IMR-90 (cell line): ENCODE measurements around the gene ERN1. TPM values are rescaled to one million over a fixed set of nuclear protein-coding genes. Genes with fewer than 3 reads are reported as not detected.

Source experiments
- ATAC-seq: fragments of 200-7000 bp; cut with Tn5 transposase; 2 replicates; pipeline ENCODE4 v1.9.1; 2020; ENCODE audit warnings: low read depth, mild to moderate bottlenecking, moderate library complexity
- BruUV-seq: library from RNA; stranded (reverse); fragments of 400-500 nt; replicated peaks from 2 replicates; lab custom pipeline; 2021; lab: Mats Ljungman, UMichigan
- CTCF ChIA-PET: fragments of 300-600 bp; formaldehyde crosslinking; extraction: SDS; loops from one replicate; lab custom pipeline; 2021; ENCODE audit warnings: antibody characterized with exemption; lab: Yijun Ruan, JAX
- POLR2A ChIA-PET: fragments of 300-600 bp; sonication (Branson Sonifier 250); formaldehyde crosslinking; loops from one replicate; lab custom pipeline; 2022; ENCODE audit warnings: antibody characterized with exemption; ENCODE audit not compliant: unreplicated experiment; lab: Charles Lee
- DNase-seq: peaks from one replicate; pipeline ENCODE4 v3.0.0; 2013
- H2AFZ ChIP-seq: replicated peaks from 2 replicates; pipeline ENCODE3; 2013; ENCODE audit warnings: low read length, mild to moderate bottlenecking; ENCODE audit not compliant: poor library complexity
- H2AK5ac ChIP-seq: 2 replicates; pipeline ENCODE4 v1.6.1; 2013; ENCODE audit warnings: low read depth, low read length, inconsistent platforms
- H2AK9ac ChIP-seq: replicated peaks from 2 replicates; pipeline ENCODE3; 2013; ENCODE audit warnings: mild to moderate bottlenecking, low read depth, low read length, moderate library complexity; ENCODE audit not compliant: poor library complexity
- H2BK120ac ChIP-seq: 2 replicates; pipeline ENCODE4 v1.6.1; 2013; ENCODE audit warnings: low read depth, low read length, inconsistent platforms
- H2BK15ac ChIP-seq: 3 replicates; pipeline ENCODE4 v1.6.1; 2013; ENCODE audit warnings: low read depth, low read length, inconsistent platforms
- H2BK20ac ChIP-seq: 2 replicates; pipeline ENCODE4 v1.6.1; 2013; ENCODE audit warnings: low read depth, mild to moderate bottlenecking, inconsistent platforms, low read length, moderate library complexity
- H2BK5ac ChIP-seq: 2 replicates; pipeline ENCODE4 v1.6.1; 2013; ENCODE audit warnings: mild to moderate bottlenecking, low read depth, low read length, inconsistent platforms; ENCODE audit not compliant: poor library complexity, severe bottlenecking
- H3K14ac ChIP-seq: replicated peaks from 2 replicates; pipeline ENCODE4 v1.6.1; 2013; ENCODE audit warnings: low read depth, low read length, inconsistent platforms
- H3K18ac ChIP-seq: 2 replicates; pipeline ENCODE4 v1.6.1; 2013; ENCODE audit warnings: low read depth, low read length, control low read depth
- H3K23ac ChIP-seq: 2 replicates; pipeline ENCODE4 v1.6.1; 2013; ENCODE audit warnings: low read depth, low read length, inconsistent platforms
- H3K27ac ChIP-seq: 2 replicates; pipeline ENCODE4 v1.5.1; 2013; ENCODE audit warnings: mild to moderate bottlenecking, control low read depth, low read length; ENCODE audit not compliant: insufficient read depth
- H3K27me3 ChIP-seq: 2 replicates; pipeline ENCODE4 v1.6.1; 2013; ENCODE audit warnings: low read length; ENCODE audit not compliant: control insufficient read depth, insufficient read depth
- H3K36me3 ChIP-seq: 2 replicates; pipeline ENCODE4 v1.6.1; 2013; ENCODE audit warnings: low read length, mixed read lengths; ENCODE audit not compliant: control insufficient read depth, insufficient read depth
- H3K4ac ChIP-seq: 2 replicates; pipeline ENCODE4 v1.6.1; 2013; ENCODE audit warnings: low read depth, low read length, inconsistent platforms
- H3K4me1 ChIP-seq: 2 replicates; pipeline ENCODE4 v1.6.1; 2013; ENCODE audit warnings: low read length, mixed read lengths; ENCODE audit not compliant: control insufficient read depth, insufficient read depth
- H3K4me2 ChIP-seq: 2 replicates; pipeline ENCODE4 v1.6.1; 2013; ENCODE audit warnings: low read depth, mild to moderate bottlenecking, control low read depth, low read length, moderate library complexity
- H3K4me3 ChIP-seq: 2 replicates; pipeline ENCODE4 v1.5.1; 2013; ENCODE audit warnings: low read depth, mild to moderate bottlenecking, control low read depth, low read length, moderate library complexity; ENCODE audit not compliant: insufficient read depth
- H3K56ac ChIP-seq: 2 replicates; pipeline ENCODE4 v1.6.1; 2013; ENCODE audit warnings: low read length, inconsistent platforms; ENCODE audit not compliant: insufficient read depth; ENCODE audit errors: extremely low read depth
- H3K79me1 ChIP-seq, 2 experiments: 2 replicates each; pipeline ENCODE4 v1.6.1; 2013; ENCODE audit warnings: low read length in 2 of 2, inconsistent platforms in 1 of 2, low read depth in 1 of 2
- H3K9ac ChIP-seq: 2 replicates; pipeline ENCODE4 v1.6.1; 2013; ENCODE audit warnings: low read depth, low read length, control low read depth
- H3K9me1 ChIP-seq: 2 replicates; pipeline ENCODE4 v1.6.1; 2013; ENCODE audit warnings: low read length, inconsistent platforms; ENCODE audit not compliant: insufficient read depth
- H3K9me3 ChIP-seq: 2 replicates; pipeline ENCODE4 v1.6.1; 2013; ENCODE audit warnings: low read length; ENCODE audit not compliant: control insufficient read depth, insufficient read depth
- H4K20me1 ChIP-seq: 2 replicates; pipeline ENCODE4 v1.6.1; 2013; ENCODE audit warnings: low read length, inconsistent platforms; ENCODE audit not compliant: insufficient read depth
- H4K5ac ChIP-seq: 2 replicates; pipeline ENCODE4 v1.6.1; 2013; ENCODE audit warnings: mild to moderate bottlenecking, low read depth, low read length, control low read depth
- H4K8ac ChIP-seq, 2 experiments: 2 replicates each; pipeline ENCODE4 v1.6.1; 2013; ENCODE audit warnings: low read depth in 2 of 2, low read length in 2 of 2, control low read depth in 1 of 2, inconsistent platforms in 1 of 2
- H4K91ac ChIP-seq: 2 replicates; pipeline ENCODE4 v1.6.1; 2013; ENCODE audit warnings: low read depth, low read length, inconsistent platforms; ENCODE audit not compliant: insufficient read depth
- CEBPB ChIP-seq: IDR thresholded peaks from 2 replicates; pipeline ENCODE4 v1.6.1; 2012; ENCODE audit warnings: low read depth, low read length, improper control_type of control experiment
- CHD1 ChIP-seq: IDR thresholded peaks from 2 replicates; pipeline ENCODE4 v1.6.1; 2012; ENCODE audit warnings: low read depth, low read length, improper control_type of control experiment
- FOS ChIP-seq: fragments of 150-350 bp; IDR thresholded peaks from 2 replicates; pipeline ENCODE4 v1.6.1; 2016; ENCODE audit warnings: low read depth, low read length
- MAFK ChIP-seq: IDR thresholded peaks from 2 replicates; pipeline ENCODE4 v1.6.1; 2012; ENCODE audit warnings: low read depth, low read length, improper control_type of control experiment
- MAZ ChIP-seq: IDR thresholded peaks from 2 replicates; pipeline ENCODE4 v1.6.1; 2012; ENCODE audit warnings: low read depth, mild to moderate bottlenecking, low read length, improper control_type of control experiment, moderate library complexity, borderline replicate concordance
- MXI1 ChIP-seq: IDR thresholded peaks from 2 replicates; pipeline ENCODE4 v1.6.1; 2012; ENCODE audit warnings: low read depth, mild to moderate bottlenecking, low read length, moderate library complexity, borderline replicate concordance
- NFE2L2 ChIP-seq: fragments of 150-350 bp; IDR thresholded peaks from 2 replicates; pipeline ENCODE4 v1.6.1; 2016; ENCODE audit warnings: low read depth, mild to moderate bottlenecking, low read length
- POLR2A ChIP-seq: IDR thresholded peaks from 2 replicates; pipeline ENCODE4 v1.6.1; 2012; ENCODE audit warnings: mild to moderate bottlenecking, low read depth, low read length
- RCOR1 ChIP-seq: IDR thresholded peaks from 2 replicates; pipeline ENCODE4 v1.6.1; 2012; ENCODE audit warnings: mild to moderate bottlenecking, low read length, improper control_type of control experiment; ENCODE audit not compliant: insufficient replicate concordance
- RFX5 ChIP-seq: IDR thresholded peaks from 2 replicates; pipeline ENCODE4 v1.8.0; 2012; ENCODE audit warnings: low read depth, mild to moderate bottlenecking, low read length, moderate library complexity
- SMC3 ChIP-seq: fragments of 150-350 bp; IDR thresholded peaks from 2 replicates; pipeline ENCODE4 v1.6.1; 2016; ENCODE audit warnings: low read depth, mild to moderate bottlenecking, antibody characterized with exemption, low read length, moderate library complexity
- USF2 ChIP-seq: fragments of 150-350 bp; IDR thresholded peaks from 2 replicates; pipeline ENCODE4 v1.6.1; 2017; ENCODE audit warnings: mild to moderate bottlenecking, antibody characterized with exemption, low read length, low read depth
- WGBS, 2 experiments: methylation state at CpG; one replicate each; pipeline versions ENCODE4 v1.1.5 to v1.1.7; 2013; ENCODE audit warnings: missing lambda C conversion rate in 2 of 2; ENCODE audit not compliant: insufficient read length in 1 of 2; ENCODE audit errors: extremely low coverage in 2 of 2; 5-methylcytosine and 5-hydroxymethylcytosine counted together
- dilution Hi-C: fragments of 300-500 bp; cut with HindIII; formaldehyde crosslinking; loops from one replicate; pipeline ENCODE4 v1.14.3; 2018; ENCODE audit warnings: low sequenced_read_pairs; ENCODE audit not compliant: unreplicated experiment
- in situ Hi-C: fragments of 300-500 bp; cut with MboI; formaldehyde crosslinking; loops from 3 replicates; pipeline ENCODE4 v1.14.3; 2019; ENCODE audit warnings: low sequenced_read_pairs, inconsistent platforms, mixed read lengths
- intact Hi-C: fragments of 100-400 bp; cut with micrococcal nuclease; formaldehyde crosslinking; loops from 2 replicates; pipeline ENCODE4 v1.10.0; 2022
- polyA plus RNA-seq, 3 experiments: library from polyadenylated mRNA; depleted of rRNA; stranded (reverse); fragments of >200 nt; gene quantifications; 2 replicates each; pipeline ENCODE4 v1.2.3, GENCODE V29; 2012; ENCODE audit warnings: low replicate concordance in 1 of 3
- total RNA-seq: library from RNA; depleted of rRNA; stranded (reverse); fragments of >200 nt; gene quantifications from 2 replicates; pipeline ENCODE4 v1.2.3, GENCODE V29; 2012
- TF ChIP-seq, protein P1 (sequence below): fragments of 150-350 bp; IDR thresholded peaks from 2 replicates; pipeline ENCODE4 v1.6.1; 2016; ENCODE audit warnings: low read depth, mild to moderate bottlenecking, low read length, moderate library complexity, borderline replicate concordance

The ERN1 gene
- total and polyA plus RNA-seq, 2 of the 4 experiments (the other 2 are of a cell fraction): 2.7 to 4.1 TPM

DNA sequence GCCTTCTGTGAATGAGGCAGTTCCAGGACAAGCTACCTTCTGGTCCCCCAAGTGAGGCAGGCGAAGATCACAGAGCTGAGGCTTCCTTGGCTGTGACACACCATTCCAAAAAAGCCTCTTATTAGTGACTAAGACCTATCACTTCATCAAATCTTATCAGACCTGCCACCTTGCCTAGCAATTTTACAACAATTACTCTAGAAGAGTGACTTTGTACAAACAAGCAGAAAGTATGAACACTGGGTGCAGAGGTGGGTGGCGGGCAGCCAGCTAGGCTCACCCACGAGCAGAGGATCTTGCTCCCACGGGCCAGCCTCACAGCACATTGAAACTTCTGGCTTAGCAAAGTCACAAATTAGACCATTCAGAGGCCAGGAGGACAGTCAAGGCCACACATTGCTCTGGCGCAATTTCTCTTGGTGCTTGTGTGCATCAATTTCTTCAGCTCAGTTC lies 107.3 kb downstream of the ERN1 start:
- H4K8ac ChIP-seq: no peak overlapping the region
- DNase-seq (no peak), ATAC-seq (no peak)
- no peak for TF ChIP-seq SMC3
- no peak for TF ChIP-seq FOS
- no peak for TF ChIP-seq RCOR1
- TF ChIP-seq MXI1: no peak
- TF ChIP-seq POLR2A: no peak
- no peak for TF ChIP-seq NFE2L2
- TF ChIP-seq CHD1: no peak
- TF ChIP-seq, protein P1, sequence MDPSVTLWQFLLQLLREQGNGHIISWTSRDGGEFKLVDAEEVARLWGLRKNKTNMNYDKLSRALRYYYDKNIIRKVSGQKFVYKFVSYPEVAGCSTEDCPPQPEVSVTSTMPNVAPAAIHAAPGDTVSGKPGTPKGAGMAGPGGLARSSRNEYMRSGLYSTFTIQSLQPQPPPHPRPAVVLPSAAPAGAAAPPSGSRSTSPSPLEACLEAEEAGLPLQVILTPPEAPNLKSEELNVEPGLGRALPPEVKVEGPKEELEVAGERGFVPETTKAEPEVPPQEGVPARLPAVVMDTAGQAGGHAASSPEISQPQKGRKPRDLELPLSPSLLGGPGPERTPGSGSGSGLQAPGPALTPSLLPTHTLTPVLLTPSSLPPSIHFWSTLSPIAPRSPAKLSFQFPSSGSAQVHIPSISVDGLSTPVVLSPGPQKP: no peak
- TF ChIP-seq MAFK: no peak
- TF ChIP-seq CEBPB: no peak
- no peak for TF ChIP-seq USF2
- no peak for TF ChIP-seq MAZ
- no peak for TF ChIP-seq RFX5
- H3K56ac ChIP-seq: no peak overlapping the region
- peak overlapping the region; percentile 48 for H2AK9ac ChIP-seq
- H3K4me2 ChIP-seq: no peak overlapping the region
- no peaks in the 10 kb centered on the region for H3K9me3 ChIP-seq
- BruUV-seq: no TSS peak
- intact Hi-C loops: no loop called here
- no peak overlapping the region for H3K14ac ChIP-seq
- H3K79me1 ChIP-seq: no peaks in the 10 kb centered on the region
- no peak overlapping the region for H2AFZ ChIP-seq
- H3K36me3 ChIP-seq: no peaks in the 10 kb centered on the region
- H3K4me3 ChIP-seq: no peak overlapping the region
- H3K18ac ChIP-seq: no peak overlapping the region
- H4K91ac ChIP-seq: no peak overlapping the region
- ChIA-PET POLR2A (no interaction called here), CTCF (interaction anchor here (0.6 kb wide), 1 partner anchor 98 kb away, joined by 3 read pairs; no protein-coding TSS in a partner anchor)
- in situ Hi-C loops: loop anchor here (10.0 kb wide), 2 partner anchors 108 to 262 kb away; partner anchors contain the start of genes CSHL1 and GH1
- WGBS, 2 experiments: no CpG with 5 or more reads among the region's 5 CpGs
- H3K9ac ChIP-seq: no peak overlapping the region
- H3K9me1 ChIP-seq: no peaks in the 10 kb centered on the region
- no peak overlapping the region for H3K23ac ChIP-seq
- H2BK120ac ChIP-seq: no peak overlapping the region
- 0 out of 2 replicates have a peak, but pooled peaks cover 2% of the 10 kb centered on the region for H3K4me1 ChIP-seq
- H4K5ac ChIP-seq: no peak overlapping the region
- H2BK15ac ChIP-seq: no peak overlapping the region
- H3K27ac ChIP-seq: no peak overlapping the region
- H3K27me3 ChIP-seq: peaks cover 6% of the 10 kb centered on the region; the same call in 1 of the 2 replicates
- no peak overlapping the region for H2BK5ac ChIP-seq
- no peak overlapping the region for H2BK20ac ChIP-seq
- no peak overlapping the region for H3K4ac ChIP-seq
- H2AK5ac ChIP-seq: no peak overlapping the region
- dilution Hi-C loops: no loop called here
- H4K20me1 ChIP-seq: no peaks in the 10 kb centered on the region
